GM12892 (cell line): Measurements from ENCODE around the gene PLOD2.

Source experiments
- DNase-seq: peaks from one replicate; pipeline ENCODE4 v3.0.0; 2011; ENCODE audit not compliant: insufficient read length
- FAIRE-seq: peaks from 2 replicates; lab custom pipeline; 2011; peaks lifted over from hg19 to GRCh38; lab: Jason Lieb, UNC
- POLR2A ChIP-seq: IDR thresholded peaks from 2 replicates; pipeline ENCODE4 v1.6.1; 2011; ENCODE audit warnings: low read depth, low read length, control low read depth
- POLR2AphosphoS5 ChIP-seq: IDR thresholded peaks from 2 replicates; pipeline ENCODE4 v1.6.1; 2011; ENCODE audit warnings: low read depth, low read length, control low read depth
- TAF1 ChIP-seq: IDR thresholded peaks from 2 replicates; pipeline ENCODE4 v1.6.1; 2011; ENCODE audit warnings: low read depth, mild to moderate bottlenecking, control low read depth, low read length, borderline replicate concordance

Gene PLOD2

GRCh38 chr3:146111337-146111736 lies 49.6 kb downstream of the PLOD2 start:
- no peak for FAIRE-seq
- TF ChIP-seq POLR2A (no peak), POLR2AphosphoS5 (no peak), TAF1 (no peak)
- no peak for DNase-seq

- FAIRE-seq (no peak), DNase-seq (no peak)
- TF ChIP-seq POLR2AphosphoS5 (no peak), TAF1 (no peak), POLR2A (no peak)
These were observed 50.8 kb downstream of the PLOD2 start for GRCh38 chr3:146110161-146110560.

- no peak for TF ChIP-seq TAF1
- TF ChIP-seq POLR2AphosphoS5: no peak
- no peak for TF ChIP-seq POLR2A
- FAIRE-seq: no peak
- no peak for DNase-seq
These were observed 54.0 kb downstream of the PLOD2 start for GRCh38 chr3:146106986-146107385.

- FAIRE-seq (no peak), DNase-seq (no peak)
- TF ChIP-seq POLR2AphosphoS5 (no peak), TAF1 (no peak), POLR2A (no peak)
These were observed 56.9 kb downstream of the PLOD2 start for GRCh38 chr3:146104068-146104467.

GRCh38 chr3:146102885-146103284 lies 58.1 kb downstream of the PLOD2 start:
- TF ChIP-seq POLR2A (no peak), POLR2AphosphoS5 (no peak), TAF1 (no peak)
- no peak for FAIRE-seq
- DNase-seq: no peak

GRCh38 chr3:146101538-146101937 lies 59.4 kb downstream of the PLOD2 start:
- TF ChIP-seq POLR2A: no peak
- TF ChIP-seq TAF1: no peak
- no peak for TF ChIP-seq POLR2AphosphoS5
- FAIRE-seq (no peak), DNase-seq (no peak)

GRCh38 chr3:146100825-146101444 lies 60.0 kb downstream of the PLOD2 start:
- no peak for TF ChIP-seq POLR2A
- no peak for TF ChIP-seq TAF1
- TF ChIP-seq POLR2AphosphoS5: no peak
- no peak for DNase-seq
- no peak for FAIRE-seq

GRCh38 chr3:146100180-146100579 lies 60.8 kb downstream of the PLOD2 start:
- DNase-seq: no peak
- no peak for FAIRE-seq
- no peak for TF ChIP-seq POLR2A
- TF ChIP-seq TAF1: no peak
- TF ChIP-seq POLR2AphosphoS5: no peak

- TF ChIP-seq POLR2A: no peak
- no peak for TF ChIP-seq POLR2AphosphoS5
- no peak for TF ChIP-seq TAF1
- no peak for DNase-seq
These were observed 61.7 kb downstream of the PLOD2 start for GRCh38 chr3:146099316-146099715.

GRCh38 chr3:146093896-146094295 lies 67.1 kb downstream of the PLOD2 start:
- no peak for DNase-seq
- FAIRE-seq: no peak
- TF ChIP-seq POLR2AphosphoS5: no peak
- no peak for TF ChIP-seq TAF1
- no peak for TF ChIP-seq POLR2A

More at GRCh38 chr3:146099316-146099715, 61.7 kb downstream of the PLOD2 start:
- no peak for FAIRE-seq

- TF ChIP-seq POLR2A (no peak), TAF1 (no peak), POLR2AphosphoS5 (no peak)
- DNase-seq: no peak
- FAIRE-seq: no peak
These were observed 68.8 kb downstream of the PLOD2 start for GRCh38 chr3:146092230-146092629.

- TF ChIP-seq POLR2AphosphoS5 (no peak), TAF1 (no peak), POLR2A (no peak)
- FAIRE-seq (no peak), DNase-seq (no peak)
These were observed 69.6 kb downstream of the PLOD2 start for GRCh38 chr3:146091397-146091796.
